ENCODE results near the gene PMFBP1.

PMFBP1 gene

GRCh38 chr16:72094266-72094610 lies 77.7 kb downstream of the PMFBP1 start:
- Mint-ChIP-seq H3K36me3 (ENCODE audit: low read depth) (peaks cover 42% of the 10 kb centered on the region), H3K9me3 (no peaks in the 10 kb centered on the region), H3K27ac (peak overlapping the region; percentile 95), H3K4me3 (peak overlapping the region; percentile 99), H3K27me3 (ENCODE audit: low read depth, poor library complexity) (no peaks in the 10 kb centered on the region), H3K4me1 (peaks cover 43% of the 10 kb centered on the region)
- no peak for TF ChIP-seq CTCF (IDR thresholded peaks at IDR 0.05)
- no peak for DNase-seq

GRCh38 chr16:72093448-72094265 lies 78.3 kb downstream of the PMFBP1 start, which contains the start of the genes DHX38 and TXNL4B:
Gene DHX38, plus strand, starts transcription at chr16:72093847. Its CDS starts 2,311 bp downstream, at chr16:72096158.
Gene TXNL4B, minus strand, starts transcription at chr16:72093620. Its CDS starts 2,871 bp downstream, at chr16:72090749.
- H3K36me3 Mint-ChIP-seq (ENCODE audit: low read depth), result peaks cover 45% of the 10 kb centered on the region

GRCh38 chr16:72092832-72093447 lies 79.0 kb downstream of the PMFBP1 start:
- H3K4me1 Mint-ChIP-seq, result peaks cover 43% of the 10 kb centered on the region
- H3K27me3 Mint-ChIP-seq (ENCODE audit: low read depth, poor library complexity), result no peaks in the 10 kb centered on the region
- peaks cover 45% of the 10 kb centered on the region for H3K36me3 Mint-ChIP-seq (ENCODE audit: low read depth)
- H3K4me3 Mint-ChIP-seq, result peak overlapping the region; percentile 99
- DNase-seq, result peak; percentile 23
- no peaks in the 10 kb centered on the region for H3K9me3 Mint-ChIP-seq
- no peak for TF ChIP-seq CTCF (IDR thresholded peaks at IDR 0.05)
- H3K27ac Mint-ChIP-seq, result peak overlapping the region; percentile 99

More at GRCh38 chr16:72093448-72094265, 78.3 kb downstream of the PMFBP1 start, which contains the start of the genes DHX38 and TXNL4B:
- peak; percentile 91 for DNase-seq
- Mint-ChIP-seq H3K4me3 (peak within 1 kb of the TSS; percentile 99), H3K4me1 (peaks cover 43% of the 10 kb centered on the region), H3K9me3 (no peaks in the 10 kb centered on the region), H3K27ac (peak within 1 kb of the TSS; percentile 99), H3K27me3 (ENCODE audit: low read depth, poor library complexity) (no peaks in the 10 kb centered on the region)
- no peak for TF ChIP-seq CTCF (IDR thresholded peaks at IDR 0.05)

- Mint-ChIP-seq H3K27ac (no peak overlapping the region), H3K4me1 (peaks cover 43% of the 10 kb centered on the region), H3K36me3 (ENCODE audit: low read depth) (peaks cover 42% of the 10 kb centered on the region), H3K27me3 (ENCODE audit: low read depth, poor library complexity) (no peaks in the 10 kb centered on the region), H3K4me3 (peak overlapping the region; percentile 99), H3K9me3 (no peaks in the 10 kb centered on the region)
- TF ChIP-seq CTCF (IDR thresholded peaks at IDR 0.05), result no peak
- DNase-seq, result no peak
These were observed 80.7 kb downstream of the PMFBP1 start for GRCh38 chr16:72091217-72091616.

- H3K4me1 Mint-ChIP-seq, result no peaks in the 10 kb centered on the region
- peaks cover 13% of the 10 kb centered on the region for H3K9me3 Mint-ChIP-seq
- H3K36me3 Mint-ChIP-seq (ENCODE audit: low read depth), result peaks cover 54% of the 10 kb centered on the region
- no peaks in the 10 kb centered on the region for H3K27me3 Mint-ChIP-seq (ENCODE audit: low read depth, poor library complexity)
- no peak for TF ChIP-seq CTCF (IDR thresholded peaks at IDR 0.05)
- H3K4me3 Mint-ChIP-seq, result no peak overlapping the region
- H3K27ac Mint-ChIP-seq, result no peak overlapping the region
- no peak for DNase-seq
These were observed 87.0 kb downstream of the PMFBP1 start for GRCh38 chr16:72085002-72085401.
